NCI-H2227 treated with DMSO at 0.1 percent for 48 hours (cell line): ENCODE measurements around the gene OR7G1.
A peak's percentile ranks its signal among the peaks of the same experiment; 100 is the strongest.
"Not testable (repeated sequence)": the region's sequence is repeated elsewhere in the genome, so short reads cannot be mapped to it uniquely, and the experiment has no call there.

Experiments
- DNase-seq: peaks from one replicate; lab custom pipeline; 2025; lab: John Stamatoyannopoulos, UW

OR7G1 gene

DNA sequence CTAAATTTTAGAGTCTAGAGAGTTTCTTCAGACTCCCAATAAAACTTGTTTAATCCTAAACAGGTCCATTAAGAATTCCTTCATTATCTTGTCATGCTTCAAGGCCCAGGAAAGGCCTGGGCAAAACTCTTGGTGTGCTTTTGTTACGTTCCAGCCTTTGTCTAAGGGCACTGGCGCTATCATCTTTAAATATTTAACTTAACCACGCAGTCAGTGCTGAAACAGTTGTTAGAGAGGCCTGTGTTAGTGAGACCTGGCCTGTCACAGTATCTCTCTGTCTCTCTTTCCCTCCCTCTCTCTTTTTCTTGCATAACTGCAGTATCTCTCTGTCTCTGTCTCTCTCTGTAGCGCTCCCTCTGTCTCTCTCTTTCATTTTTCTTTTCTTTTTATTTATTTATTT, 36.9 kb downstream of the OR7G1 start:
- no peak for DNase-seq

GRCh38 chr19:9076901-9077300, 38.7 kb downstream of the OR7G1 start:
- no peak for DNase-seq

- DNase-seq, result peak; percentile 54
These were observed 40.3 kb downstream of the OR7G1 start for GRCh38 chr19:9075064-9075949.

DNA sequence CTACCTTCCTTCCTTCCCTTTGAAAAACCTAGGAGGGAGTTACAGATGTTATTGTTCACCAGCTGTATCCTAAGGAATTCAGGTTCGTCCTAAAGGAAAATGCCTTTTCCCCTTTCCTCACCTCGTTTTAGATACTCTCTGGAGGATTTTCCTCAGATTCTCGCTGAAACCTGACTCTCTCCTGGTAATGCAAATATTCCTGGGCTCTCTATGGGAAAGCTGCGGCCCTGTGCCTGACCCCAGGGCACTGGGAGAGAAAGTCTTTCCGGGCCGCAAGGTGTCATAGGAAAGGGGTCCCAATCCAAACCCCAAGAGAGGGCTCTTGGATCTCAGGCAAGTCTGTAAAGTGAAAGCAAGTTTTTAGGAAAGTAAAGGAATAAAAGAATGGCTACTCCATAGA, 41.8 kb downstream of the OR7G1 start:
- no peak for DNase-seq

DNA sequence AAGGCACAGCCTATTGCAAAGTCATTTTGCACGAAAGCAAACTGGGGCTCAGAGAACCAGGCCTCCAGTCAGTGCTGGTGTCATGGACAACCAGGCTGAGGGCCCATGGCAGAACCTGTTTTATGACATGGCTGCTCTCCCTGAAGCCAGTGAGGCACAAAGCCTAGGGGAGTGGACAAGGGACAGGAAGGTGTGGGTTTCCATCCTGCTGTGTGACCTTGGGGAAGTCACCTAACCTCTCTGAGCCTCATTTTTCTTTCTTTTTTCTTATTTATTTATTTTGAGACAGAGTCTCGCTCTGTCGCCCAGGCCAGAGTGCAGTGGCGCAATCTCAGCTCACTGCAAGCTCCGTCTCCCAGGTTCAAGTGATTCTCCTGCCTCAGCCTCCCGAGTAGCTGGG, 43.8 kb downstream of the OR7G1 start:
- DNase-seq, result not testable (repeated sequence)

GRCh38 chr19:9070066-9070465, 45.5 kb downstream of the OR7G1 start:
- DNase-seq, result no peak

DNA sequence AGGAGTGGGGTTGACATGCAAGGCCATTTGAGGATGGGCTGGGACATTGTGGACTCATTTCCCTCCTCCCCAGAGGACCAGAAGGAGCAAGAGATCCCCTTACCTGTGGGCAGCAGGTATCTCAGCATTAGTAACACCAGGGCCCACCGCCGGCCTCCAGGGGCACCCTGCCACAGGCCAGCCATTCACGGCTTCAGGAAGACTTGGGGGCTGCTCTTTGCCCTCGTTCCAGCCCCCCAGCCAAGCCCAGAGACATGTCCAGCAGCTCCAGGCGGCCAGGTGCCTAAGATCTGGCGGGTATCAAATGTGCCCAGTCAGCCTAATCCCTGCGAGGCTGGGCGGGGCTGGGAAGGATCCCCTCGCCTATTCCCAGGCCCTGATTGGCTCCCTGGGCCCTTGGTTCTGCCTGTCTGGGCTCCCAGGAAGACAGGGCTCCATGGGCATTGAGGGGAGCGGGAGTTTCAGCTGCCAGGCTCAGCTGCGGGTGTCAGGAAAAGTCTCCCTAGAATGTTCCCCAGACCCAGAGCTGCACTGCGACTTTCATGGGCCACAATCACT, 50.0 kb downstream of the OR7G1 start:
- no peak for DNase-seq
